Measurements from ENCODE around the gene MT4.

GRCh38 chr16:56559109-56559508 is 5.8 kb upstream of the MT4 start:
- TF ChIP-seq POLR2AphosphoS5 (IDR thresholded peaks at IDR 0.05; ENCODE audit: low read depth, low read length) (no peak), TAF1 (IDR thresholded peaks at IDR 0.05; ENCODE audit: borderline replicate concordance, insufficient read depth, low read length) (no peak), REST (IDR thresholded peaks at IDR 0.05; ENCODE audit: insufficient read depth in 1 of 2, low read depth in 2 of 2, low read length in 2 of 2) (no peak)

Data from PFSK-1 (cell line).